HAP-1 (cell line): ENCODE measurements around the gene HSPG2.
A peak's percentile ranks its signal among the peaks of the same experiment; 100 is the strongest.
"Not testable (repeated sequence)": the region's sequence is repeated elsewhere in the genome, so short reads cannot be mapped to it uniquely, and the experiment has no call there.

ENCODE experiments used
- DNase-seq, 2 experiments: peaks; one replicate each; pipeline ENCODE4 v3.0.0-alpha.2; 2016 to 2020; ENCODE audit warnings: low spot score in 2 of 2
- H3K27me3 ChIP-seq: fragments of 250-450 bp; sonication (Bioruptor Pico); 2 replicates; pipeline ENCODE4 v1.5.1; 2020; ENCODE audit warnings: low read depth, mild to moderate bottlenecking, moderate library complexity
- H3K36me3 ChIP-seq: fragments of 250-450 bp; sonication (Bioruptor Pico); replicated peaks from 2 replicates; pipeline ENCODE4 v1.5.1; 2020; ENCODE audit warnings: mild to moderate bottlenecking
- H3K4me1 ChIP-seq: fragments of 250-450 bp; sonication (Bioruptor Pico); 2 replicates; pipeline ENCODE4 v1.5.1; 2020; ENCODE audit warnings: mild to moderate bottlenecking
- H3K4me3 ChIP-seq: fragments of 250-450 bp; sonication (Bioruptor Pico); 2 replicates; pipeline ENCODE4 v1.5.1; 2020; ENCODE audit warnings: mild to moderate bottlenecking, moderate library complexity
- H3K9me3 ChIP-seq: fragments of 250-450 bp; sonication (Bioruptor Pico); 2 replicates; pipeline ENCODE4 v1.5.1; 2020; ENCODE audit warnings: mild to moderate bottlenecking, moderate library complexity
- in situ Hi-C: fragments of 300-500 bp; cut with MboI; formaldehyde crosslinking; loops from 3 replicates; pipeline ENCODE4 v1.14.3; 2020; ENCODE audit warnings: low sequenced_read_pairs, inconsistent platforms, mixed read lengths

The HSPG2 gene

GRCh38 chr1:21937034-21937371 is at the start of gene HSPG2:
Gene HSPG2 (minus strand): TSS chr1:21937310. CDS start chr1:21937217, 93 bp downstream.
- no peak for DNase-seq
- peaks cover 15% of the 10 kb centered on the region for H3K4me1 ChIP-seq
- no peaks in the 10 kb centered on the region for H3K27me3 ChIP-seq
- H3K9me3 ChIP-seq: no peaks in the 10 kb centered on the region
- H3K36me3 ChIP-seq: no peaks in the 10 kb centered on the region
- peak within 1 kb of the TSS; percentile 50 for H3K4me3 ChIP-seq
- in situ Hi-C loops: no loop called here

- H3K36me3 ChIP-seq, DNase-seq, H3K27me3 ChIP-seq, H3K9me3 ChIP-seq, in situ Hi-C loops, H3K4me1 ChIP-seq, H3K4me3 ChIP-seq: not testable (repeated sequence)
Observed at GRCh38 chr1:21986386-21986785, 49.3 kb upstream of the HSPG2 start.

- in situ Hi-C loops, H3K36me3 ChIP-seq, H3K4me3 ChIP-seq, H3K27me3 ChIP-seq, DNase-seq, H3K9me3 ChIP-seq, H3K4me1 ChIP-seq: not testable (repeated sequence)
Observed at GRCh38 chr1:21985893-21986292, 48.8 kb upstream of the HSPG2 start.

- H3K9me3 ChIP-seq, H3K27me3 ChIP-seq, DNase-seq, H3K36me3 ChIP-seq, in situ Hi-C loops, H3K4me3 ChIP-seq, H3K4me1 ChIP-seq: not testable (repeated sequence)
Observed at GRCh38 chr1:21983539-21983938, 46.4 kb upstream of the HSPG2 start.

GRCh38 chr1:21982122-21982521 is 45.0 kb upstream of the HSPG2 start:
- DNase-seq, in situ Hi-C loops: not testable (repeated sequence)

GRCh38 chr1:21981253-21981652 is 44.1 kb upstream of the HSPG2 start:
- H3K4me1 ChIP-seq, H3K36me3 ChIP-seq, H3K9me3 ChIP-seq, DNase-seq, in situ Hi-C loops, H3K27me3 ChIP-seq, H3K4me3 ChIP-seq: not testable (repeated sequence)

More at GRCh38 chr1:21982122-21982521, 45.0 kb upstream of the HSPG2 start:
- H3K36me3 ChIP-seq, H3K9me3 ChIP-seq, H3K4me3 ChIP-seq, H3K4me1 ChIP-seq, H3K27me3 ChIP-seq: not testable (repeated sequence)

- H3K36me3 ChIP-seq, in situ Hi-C loops, H3K27me3 ChIP-seq, H3K4me3 ChIP-seq, H3K9me3 ChIP-seq, H3K4me1 ChIP-seq, DNase-seq: not testable (repeated sequence)
Observed at GRCh38 chr1:21980515-21981220, 43.6 kb upstream of the HSPG2 start.

GRCh38 chr1:21978209-21978608 is 41.1 kb upstream of the HSPG2 start:
- H3K9me3 ChIP-seq, H3K4me1 ChIP-seq, DNase-seq, H3K4me3 ChIP-seq, H3K27me3 ChIP-seq, H3K36me3 ChIP-seq, in situ Hi-C loops: not testable (repeated sequence)

- H3K4me3 ChIP-seq, in situ Hi-C loops, H3K27me3 ChIP-seq, DNase-seq, H3K9me3 ChIP-seq, H3K36me3 ChIP-seq, H3K4me1 ChIP-seq: not testable (repeated sequence)
Observed at GRCh38 chr1:21976703-21977239, 39.7 kb upstream of the HSPG2 start, which contains the start of gene CELA3B. Gene CELA3B (plus strand): TSS chr1:21977022. CDS start chr1:21977040, 18 bp downstream.

- DNase-seq, H3K36me3 ChIP-seq, H3K9me3 ChIP-seq, H3K4me1 ChIP-seq, in situ Hi-C loops, H3K27me3 ChIP-seq, H3K4me3 ChIP-seq: not testable (repeated sequence)
Observed at GRCh38 chr1:21975296-21975695, 38.2 kb upstream of the HSPG2 start.

GRCh38 chr1:21974699-21975098 is 37.6 kb upstream of the HSPG2 start:
- H3K4me3 ChIP-seq, H3K9me3 ChIP-seq, DNase-seq, H3K27me3 ChIP-seq, H3K36me3 ChIP-seq, in situ Hi-C loops, H3K4me1 ChIP-seq: not testable (repeated sequence)

- H3K9me3 ChIP-seq, H3K27me3 ChIP-seq, H3K4me3 ChIP-seq, in situ Hi-C loops, H3K4me1 ChIP-seq, H3K36me3 ChIP-seq, DNase-seq: not testable (repeated sequence)
Observed at GRCh38 chr1:21973948-21974347, 36.8 kb upstream of the HSPG2 start.

- H3K4me3 ChIP-seq, DNase-seq, H3K36me3 ChIP-seq, in situ Hi-C loops, H3K9me3 ChIP-seq, H3K4me1 ChIP-seq, H3K27me3 ChIP-seq: not testable (repeated sequence)
Observed at GRCh38 chr1:21972973-21973441, 35.9 kb upstream of the HSPG2 start.

GRCh38 chr1:21970523-21970922 is 33.4 kb upstream of the HSPG2 start:
- H3K4me1 ChIP-seq, DNase-seq, in situ Hi-C loops, H3K27me3 ChIP-seq, H3K4me3 ChIP-seq, H3K36me3 ChIP-seq, H3K9me3 ChIP-seq: not testable (repeated sequence)

- H3K4me1 ChIP-seq, in situ Hi-C loops, DNase-seq, H3K9me3 ChIP-seq, H3K4me3 ChIP-seq, H3K27me3 ChIP-seq, H3K36me3 ChIP-seq: not testable (repeated sequence)
Observed at GRCh38 chr1:21969066-21969465, 32.0 kb upstream of the HSPG2 start.
